GM18858 (cell line): ENCODE results near the gene TSPAN14.

Experiments used
- ATAC-seq: cut with Tn5 transposase; IDR thresholded peaks from one replicate; pipeline ENCODE4 v1.9.1; 2021; ENCODE audit not compliant: unreplicated experiment

The TSPAN14 gene

DNA sequence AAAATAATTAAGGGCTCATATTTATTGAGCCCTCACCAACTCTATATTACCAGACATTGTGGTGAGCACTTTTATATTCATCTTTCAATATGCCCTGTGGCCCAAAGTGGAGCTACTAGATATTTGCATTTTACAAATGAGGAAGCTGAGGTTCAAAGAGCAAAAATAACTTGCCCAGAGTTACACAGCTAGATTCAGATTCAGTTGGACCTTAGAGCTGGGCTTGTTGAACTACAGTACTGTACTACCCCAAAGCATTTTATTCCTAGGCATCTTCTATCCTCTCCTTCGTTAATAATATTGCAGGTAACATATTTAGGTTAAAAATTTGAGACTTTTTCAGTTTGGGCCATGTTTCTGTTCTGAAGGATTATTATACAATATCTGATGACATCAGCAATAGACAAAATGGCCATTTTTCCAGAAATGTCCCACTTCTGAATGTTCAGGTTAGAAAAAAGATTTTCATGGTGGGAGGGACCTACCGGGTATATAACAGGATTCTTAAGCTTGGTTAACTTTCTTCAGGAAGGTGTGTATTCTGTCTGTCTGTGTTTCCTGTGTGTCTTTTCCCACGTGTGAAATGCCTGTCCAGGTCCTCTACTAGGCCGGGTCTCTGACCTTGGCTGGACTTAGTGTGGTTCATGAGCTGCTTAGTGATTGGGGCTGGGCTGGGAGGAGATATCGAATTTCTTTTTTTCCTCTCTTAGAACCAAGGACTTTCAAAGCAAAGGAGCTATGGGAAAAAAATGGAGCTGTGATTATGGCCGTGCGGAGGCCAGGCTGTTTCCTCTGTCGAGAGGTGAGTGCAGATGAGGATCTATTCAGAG lies 32.2 kb upstream of the TSPAN14 start:
- ATAC-seq, result peak; percentile 90

DNA sequence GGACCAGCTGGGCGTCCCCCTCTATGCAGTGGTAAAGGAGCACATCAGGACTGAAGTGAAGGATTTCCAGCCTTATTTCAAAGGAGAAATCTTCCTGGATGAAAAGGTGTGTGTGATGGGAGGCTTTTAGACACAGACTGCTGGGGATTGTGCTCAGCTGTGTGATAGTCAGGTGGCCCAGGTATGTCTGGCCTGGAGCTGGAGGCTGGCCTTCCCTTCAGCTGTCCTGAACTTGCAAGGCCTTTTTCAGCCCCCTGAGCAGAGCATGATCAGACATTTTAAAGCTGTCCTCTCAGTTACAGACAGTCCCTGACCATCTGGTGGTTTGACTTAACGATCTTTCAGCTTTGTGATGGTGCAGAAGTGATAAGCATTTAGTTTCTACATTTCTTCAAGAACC lies 28.2 kb upstream of the TSPAN14 start:
- no peak for ATAC-seq

- ATAC-seq, result no peak
These were observed 26.6 kb upstream of the TSPAN14 start for GRCh38 chr10:80427541-80427940.

GRCh38 chr10:80429521-80429973 lies 24.6 kb upstream of the TSPAN14 start:
- no peak for ATAC-seq

- no peak for ATAC-seq
These were observed 21.0 kb upstream of the TSPAN14 start for GRCh38 chr10:80433134-80433533.

GRCh38 chr10:80436446-80437098 lies 17.5 kb upstream of the TSPAN14 start:
- no peak for ATAC-seq

- no peak for ATAC-seq
These were observed 16.9 kb upstream of the TSPAN14 start for GRCh38 chr10:80437227-80437626.

DNA sequence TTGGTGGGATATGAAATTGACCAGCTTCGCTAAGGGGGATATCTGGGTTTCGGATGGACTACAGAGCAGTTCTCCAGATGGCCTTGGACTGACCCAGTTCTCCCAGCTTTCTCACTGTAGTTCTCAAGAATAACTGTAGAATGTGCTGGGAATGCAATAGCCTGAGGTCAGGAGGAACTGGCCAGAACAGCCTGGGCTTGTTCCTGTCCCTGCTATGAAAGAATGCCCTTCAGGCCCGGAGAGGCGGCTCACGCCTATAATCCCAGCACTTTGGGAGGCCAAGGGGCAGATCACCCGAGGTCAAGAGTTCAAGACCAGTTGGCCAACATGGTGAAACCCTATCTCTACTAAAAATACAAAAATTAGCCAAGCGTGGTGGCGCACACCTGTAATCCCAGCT lies 12.3 kb upstream of the TSPAN14 start:
- ATAC-seq, result no peak

DNA sequence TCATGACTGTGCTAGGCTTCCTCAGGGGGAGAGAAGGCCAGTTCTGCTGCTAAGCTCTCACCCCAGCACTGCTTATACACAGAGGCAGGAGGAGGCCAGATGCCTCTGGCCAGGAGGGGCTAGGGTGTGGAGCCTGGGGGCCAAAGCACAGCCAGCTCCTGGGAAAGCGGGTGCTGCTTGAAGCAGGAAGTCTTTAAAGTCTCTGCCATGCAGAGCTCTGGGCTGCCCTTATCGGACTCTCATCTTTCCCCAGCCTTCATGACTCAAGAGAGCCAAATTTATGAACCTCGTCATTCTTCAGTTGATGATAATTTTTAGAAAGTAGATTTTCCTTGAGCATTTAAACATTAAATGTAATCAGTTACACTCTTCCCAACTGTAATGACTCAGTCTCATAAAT lies 11.2 kb upstream of the TSPAN14 start:
- no peak for ATAC-seq

DNA sequence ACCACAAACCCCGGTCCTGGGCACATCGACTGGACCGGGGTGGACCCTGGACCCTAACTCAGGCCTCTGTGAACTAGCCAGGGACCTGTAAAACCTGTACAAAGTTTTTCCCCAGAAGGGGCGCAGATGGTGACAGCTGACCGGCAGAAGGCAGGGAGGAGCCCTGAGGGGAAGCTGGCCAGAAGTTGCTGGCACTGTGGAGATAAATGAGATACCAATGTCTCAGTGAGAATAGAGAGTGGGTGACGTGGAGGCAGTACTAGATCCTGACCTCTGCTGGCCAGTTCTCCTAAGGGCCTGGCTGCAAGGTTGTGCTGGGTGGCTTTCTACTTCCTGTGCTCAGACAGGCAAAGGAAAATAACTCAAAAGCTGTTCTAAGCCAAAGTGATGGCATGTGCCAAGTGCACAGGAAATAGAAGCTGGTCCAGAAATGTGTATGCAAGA lies 10.6 kb upstream of the TSPAN14 start:
- ATAC-seq, result peak; percentile 38

DNA sequence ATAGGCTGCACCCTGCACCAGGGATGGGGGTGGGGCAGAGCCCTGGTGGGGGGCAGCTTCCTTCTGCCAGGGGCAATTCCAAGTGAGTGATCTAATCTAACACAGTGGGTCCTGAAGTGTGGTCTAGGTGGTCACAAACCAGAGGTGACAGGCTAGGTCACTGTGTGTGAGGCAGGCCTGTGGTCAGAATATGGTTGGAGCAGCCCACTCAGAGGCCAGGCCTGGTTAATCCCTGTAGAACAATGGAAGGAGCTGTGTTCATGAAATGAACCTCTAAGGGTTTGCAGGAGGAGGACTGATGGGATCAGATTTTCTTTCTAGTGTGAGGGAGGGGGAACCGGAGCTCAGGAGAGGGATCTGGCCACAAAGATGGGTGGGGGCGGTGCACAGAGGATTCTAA lies 10.0 kb upstream of the TSPAN14 start:
- ATAC-seq, result no peak

GRCh38 chr10:80444646-80445319 lies 9.3 kb upstream of the TSPAN14 start:
- peak; percentile 81 for ATAC-seq

DNA sequence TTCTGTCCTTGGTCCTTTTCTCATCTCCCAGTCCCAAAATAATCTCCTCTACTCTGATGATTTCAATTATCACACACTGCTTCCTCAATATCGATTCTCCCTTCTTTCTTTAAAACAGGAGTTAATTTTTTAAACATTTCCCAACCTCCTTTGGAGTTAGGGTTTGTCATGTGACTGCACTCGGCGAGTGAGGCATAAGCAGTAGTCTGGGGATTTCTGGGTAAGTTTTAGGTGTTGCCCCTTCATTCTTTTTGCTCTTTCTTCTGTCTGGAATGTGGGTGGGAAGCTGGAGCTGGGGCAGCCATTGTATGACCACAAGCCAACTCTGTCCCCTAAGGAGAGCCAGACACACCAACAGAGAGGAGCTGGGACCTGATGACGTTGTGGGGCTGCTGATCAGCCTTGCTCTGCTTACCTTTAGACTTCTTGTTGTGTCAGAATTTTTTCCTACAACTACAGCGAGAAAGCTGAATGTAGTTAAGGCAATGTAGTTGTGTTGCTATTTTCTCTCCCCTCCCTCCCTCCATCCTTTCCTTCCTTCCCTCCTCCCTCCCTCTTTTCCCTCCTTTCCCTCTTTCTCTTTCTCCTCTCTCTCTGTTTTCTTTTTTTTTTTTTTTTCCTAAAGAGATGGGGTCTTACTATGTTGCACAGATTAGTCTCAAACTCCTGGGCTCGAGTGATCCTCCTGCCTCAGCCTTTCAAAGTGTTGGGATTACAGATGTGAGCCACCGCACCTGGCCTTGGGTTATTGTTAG lies 6.5 kb upstream of the TSPAN14 start:
- no peak for ATAC-seq

GRCh38 chr10:80448209-80448942 lies 5.7 kb upstream of the TSPAN14 start:
- ATAC-seq, result no peak

GRCh38 chr10:80449520-80449919 lies 4.6 kb upstream of the TSPAN14 start:
- ATAC-seq, result no peak

DNA sequence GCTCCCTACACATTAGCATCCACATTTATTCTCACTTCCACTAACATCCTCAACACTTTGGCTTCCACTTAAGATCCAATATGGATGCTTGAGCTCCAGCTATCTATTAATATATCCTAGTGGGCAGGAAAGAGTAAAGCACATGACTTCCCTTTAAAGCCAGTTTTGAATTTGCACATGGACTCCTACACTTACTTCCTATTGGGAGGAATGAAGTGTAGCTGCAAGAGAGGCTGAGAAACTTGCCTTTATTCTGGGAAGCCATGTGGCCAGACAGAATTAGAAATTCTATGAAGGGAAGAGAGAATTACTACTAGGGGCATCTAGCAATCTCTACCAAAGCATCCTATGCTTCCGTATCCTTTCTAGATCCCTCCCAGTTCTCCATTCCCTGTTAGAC lies 3.0 kb upstream of the TSPAN14 start:
- no peak for ATAC-seq

- no peak for ATAC-seq
These were observed 2.0 kb upstream of the TSPAN14 start for GRCh38 chr10:80452069-80452468.

- ATAC-seq, result no peak
These were observed 1.5 kb upstream of the TSPAN14 start for GRCh38 chr10:80452640-80453039.

DNA sequence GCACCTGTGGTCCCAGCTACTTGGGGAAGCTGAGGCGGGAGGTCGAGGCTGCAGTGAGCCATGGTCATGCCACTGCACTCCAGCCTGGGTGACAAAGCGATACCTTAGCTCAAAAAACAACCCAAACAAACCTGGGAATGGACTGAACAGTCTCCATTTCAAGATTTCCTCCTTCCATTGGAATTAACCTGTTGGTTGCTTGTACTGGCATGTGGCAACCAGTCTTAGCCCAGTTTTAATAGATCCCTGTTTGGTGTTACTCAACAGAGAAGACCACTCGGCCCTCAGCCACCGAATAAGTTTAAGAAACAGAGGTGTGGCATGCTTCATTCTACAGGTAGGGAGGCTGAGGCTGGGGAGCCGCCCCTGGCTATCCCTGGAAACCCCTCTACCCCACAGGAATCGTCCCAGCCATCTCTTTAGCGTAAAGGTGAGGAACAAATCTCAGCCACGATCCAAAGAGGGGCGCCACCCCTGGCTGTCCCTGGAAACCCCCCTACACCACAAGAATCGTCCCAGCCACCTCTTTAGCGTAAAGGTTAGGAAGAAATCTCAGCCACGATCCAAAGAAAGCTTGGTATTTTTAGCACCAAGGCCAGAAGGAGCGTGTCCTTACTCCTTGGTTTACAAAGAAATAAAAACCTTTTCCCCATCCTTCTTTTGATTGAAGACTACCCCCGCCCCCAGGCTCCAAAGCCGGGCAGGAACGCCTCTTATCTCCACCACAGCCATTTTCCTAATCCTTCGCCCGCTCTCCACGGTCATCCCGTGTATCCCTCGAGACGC lies 861 bp upstream of the TSPAN14 start:
- no peak for ATAC-seq
